ENCODE measurements around the gene SLC22A3.

GRCh38 chr6:160421854-160422253 lies 73.7 kb downstream of the SLC22A3 start:
- TF ChIP-seq CTCF (conservative IDR thresholded peaks at IDR 0.05): no peak
- no peak for TF ChIP-seq ZFX (IDR thresholded peaks at IDR 0.05)
